HepG2 (cell line): ENCODE results near the gene PHF10. TPM values are rescaled to one million over a fixed set of nuclear protein-coding genes. Genes with fewer than 3 reads are reported as not detected.

Experiments
- CENPX ChIP-seq: sonication (generic); formaldehyde crosslinking; IDR thresholded peaks from 2 replicates; pipeline ENCODE4 v1.9.0; 2021; ENCODE audit warnings: mild to moderate bottlenecking, missing genetic modification reagents, moderate library complexity
- ESRRA ChIP-seq: sonication (generic); formaldehyde crosslinking; IDR thresholded peaks from 2 replicates; pipeline ENCODE4 v1.5.1; 2020; ENCODE audit warnings: mild to moderate bottlenecking, low read depth, missing genetic modification reagents
- HNF4A ChIP-seq: sonication (generic); formaldehyde crosslinking; IDR thresholded peaks from 2 replicates; pipeline ENCODE4 v1.4.0; 2020; ENCODE audit warnings: missing genetic modification reagents
- HOMEZ ChIP-seq: IDR thresholded peaks from 2 replicates; pipeline ENCODE4 v1.6.1; 2016; ENCODE audit warnings: low read depth
- NFAT5 ChIP-seq: sonication (generic); formaldehyde crosslinking; IDR thresholded peaks from 2 replicates; pipeline ENCODE4 v1.4.0; 2020; ENCODE audit warnings: missing genetic modification reagents
- PHF8 ChIP-seq: sonication (generic); formaldehyde crosslinking; IDR thresholded peaks from 2 replicates; pipeline ENCODE4 v1.5.0; 2020; ENCODE audit warnings: missing genetic modification reagents
- PITX1 ChIP-seq: sonication (generic); formaldehyde crosslinking; IDR thresholded peaks from 2 replicates; pipeline ENCODE4 v1.5.1; 2020; ENCODE audit warnings: mild to moderate bottlenecking, missing genetic modification reagents
- SNAPC2 ChIP-seq: sonication (generic); formaldehyde crosslinking; IDR thresholded peaks from 2 replicates; pipeline ENCODE4 v1.8.1; 2022; ENCODE audit warnings: mild to moderate bottlenecking, missing genetic modification reagents
- ZBTB40 ChIP-seq, 2 experiments: fragments of 450-650 bp in 1 of 2; sonication (generic) in 1 of 2; formaldehyde crosslinking in 1 of 2; IDR thresholded peaks; 2 replicates each; pipeline versions ENCODE4 v1.6.1 to v1.8.0; 2016 to 2022; ENCODE audit warnings: antibody characterized with exemption in 1 of 2, mild to moderate bottlenecking in 1 of 2, missing genetic modification reagents in 1 of 2
- ZNF232 ChIP-seq: sonication (generic); formaldehyde crosslinking; IDR thresholded peaks from 2 replicates; pipeline ENCODE4 v1.4.0; 2020; ENCODE audit warnings: missing genetic modification reagents, borderline replicate concordance
- ZNF510 ChIP-seq: sonication (generic); formaldehyde crosslinking; IDR thresholded peaks from 2 replicates; pipeline ENCODE4 v1.4.0; 2020; ENCODE audit warnings: low read depth, mild to moderate bottlenecking, missing genetic modification reagents
- ZNF530 ChIP-seq: sonication (generic); formaldehyde crosslinking; IDR thresholded peaks from 2 replicates; pipeline ENCODE4 v1.5.0; 2020; ENCODE audit warnings: low read depth, mild to moderate bottlenecking, missing genetic modification reagents
- polyA plus RNA-seq, 8 experiments: library from polyadenylated mRNA; depleted of rRNA in 3 of 8; stranded (reverse) in 7 of 8; unstranded in 1 of 8; fragments of >200 nt; fragmentation: Illumina TruSeq in 4 of 8; extraction: Trizol in 4 of 8; gene quantifications; 2 replicates each; pipeline versions ENCODE4 v1.2.1 to v1.2.3, GENCODE V29; 2011 to 2016; ENCODE audit warnings: low read depth in 4 of 8, missing spikeins in 1 of 8, mixed read lengths in 1 of 8; ENCODE audit not compliant: insufficient read depth in 1 of 8
- total RNA-seq, 5 experiments: library from RNA; depleted of rRNA; stranded (reverse); fragments of >200 nt; fragmentation: Illumina TruSeq; extraction: Trizol; gene quantifications; 2 replicates each; pipeline ENCODE4 v1.2.3, GENCODE V29; 2016; ENCODE audit warnings: low read depth in 1 of 5

PHF10 gene
- total and polyA plus RNA-seq, 2 of the 13 experiments (the other 11 are each of a cell fraction or from before 2014, with no cell fraction given): 42.1 to 84.1 TPM

- TF ChIP-seq NFAT5 (CRISPR knock-in tag): peak; percentile 54
- peak; percentile 84 for TF ChIP-seq ESRRA
- peak; percentile 76; the same call in 1 of the 2 replicates for TF ChIP-seq SNAPC2 (CRISPR knock-in tag)
- no peak for TF ChIP-seq ZNF510 (CRISPR knock-in tag)
- no peak for TF ChIP-seq ZBTB40 (IDR thresholded peaks at IDR 0.05)
- TF ChIP-seq ZBTB40 (CRISPR knock-in tag; IDR thresholded peaks at IDR 0.05): peak; percentile 76; the same call in 1 of the 2 replicates
- no peak for TF ChIP-seq CENPX
- TF ChIP-seq HNF4A (CRISPR knock-in tag): peak; percentile 97
- TF ChIP-seq PHF8 (CRISPR knock-in tag): peak; percentile 41; the same call in 1 of the 2 replicates
- TF ChIP-seq ZNF232 (CRISPR knock-in tag): no peak
- TF ChIP-seq HOMEZ (CRISPR knock-in tag): peak; percentile 64
- TF ChIP-seq PITX1: peak; percentile 91
- 0 out of 2 replicates have a peak, but pooled peaks have one; percentile 46 for TF ChIP-seq ZNF530
These were observed 1.1 kb upstream of the PHF10 start (continued) for GRCh38 chr6:169725125-169726048.
